ENCODE measurements around the gene CACNA1I. TPM values are rescaled to one million over a fixed set of nuclear protein-coding genes. Genes with fewer than 3 reads are reported as not detected.
A peak's percentile ranks its signal among the peaks of the same experiment; 100 is the strongest.

CACNA1I gene
- total and polyA plus RNA-seq, 2 of the 8 experiments (the other 6 are each of a cell fraction or from before 2014, with no cell fraction given) = 0.77 to 1.2 TPM

DNA sequence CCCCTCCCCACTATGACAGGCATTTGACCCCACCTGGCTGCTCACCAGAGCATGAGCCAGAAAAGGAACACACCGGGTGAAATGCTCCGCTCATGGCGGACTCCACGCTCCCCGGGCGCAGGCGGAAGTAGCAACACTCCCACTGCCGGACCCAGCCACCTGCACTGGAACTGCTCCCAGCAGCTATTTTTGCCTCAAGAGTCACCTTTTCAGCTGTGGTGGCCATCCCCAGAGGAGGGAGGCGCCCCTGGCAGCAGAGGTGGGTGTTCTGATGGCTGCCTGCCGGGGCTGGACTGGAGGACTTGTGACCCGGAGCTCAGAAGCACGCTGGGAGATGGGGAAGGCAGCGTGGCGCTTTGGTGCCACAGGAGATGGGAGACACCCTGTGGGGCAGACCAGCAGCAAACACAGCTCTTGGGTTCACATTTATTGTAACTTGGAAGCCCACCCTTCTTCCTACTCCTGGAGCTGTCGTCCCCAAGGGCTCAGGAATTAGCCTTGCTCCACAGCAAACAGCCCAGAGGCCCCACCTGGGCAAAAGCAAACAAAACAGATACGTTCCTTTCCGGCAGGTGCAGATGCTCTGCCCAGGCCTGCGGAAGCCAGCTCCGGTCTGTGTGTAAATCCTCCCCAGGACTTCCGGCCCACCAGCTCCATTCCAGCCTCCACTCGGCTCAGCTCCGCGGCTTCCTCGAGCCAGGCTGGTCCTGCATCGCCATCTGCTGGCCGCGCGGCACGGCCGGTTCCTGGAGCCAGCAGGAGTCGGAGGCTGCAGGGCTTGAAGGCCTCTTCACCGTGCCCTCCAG, 41.7 kb upstream of the CACNA1I start (continued):
- TF ChIP-seq, protein P1, sequence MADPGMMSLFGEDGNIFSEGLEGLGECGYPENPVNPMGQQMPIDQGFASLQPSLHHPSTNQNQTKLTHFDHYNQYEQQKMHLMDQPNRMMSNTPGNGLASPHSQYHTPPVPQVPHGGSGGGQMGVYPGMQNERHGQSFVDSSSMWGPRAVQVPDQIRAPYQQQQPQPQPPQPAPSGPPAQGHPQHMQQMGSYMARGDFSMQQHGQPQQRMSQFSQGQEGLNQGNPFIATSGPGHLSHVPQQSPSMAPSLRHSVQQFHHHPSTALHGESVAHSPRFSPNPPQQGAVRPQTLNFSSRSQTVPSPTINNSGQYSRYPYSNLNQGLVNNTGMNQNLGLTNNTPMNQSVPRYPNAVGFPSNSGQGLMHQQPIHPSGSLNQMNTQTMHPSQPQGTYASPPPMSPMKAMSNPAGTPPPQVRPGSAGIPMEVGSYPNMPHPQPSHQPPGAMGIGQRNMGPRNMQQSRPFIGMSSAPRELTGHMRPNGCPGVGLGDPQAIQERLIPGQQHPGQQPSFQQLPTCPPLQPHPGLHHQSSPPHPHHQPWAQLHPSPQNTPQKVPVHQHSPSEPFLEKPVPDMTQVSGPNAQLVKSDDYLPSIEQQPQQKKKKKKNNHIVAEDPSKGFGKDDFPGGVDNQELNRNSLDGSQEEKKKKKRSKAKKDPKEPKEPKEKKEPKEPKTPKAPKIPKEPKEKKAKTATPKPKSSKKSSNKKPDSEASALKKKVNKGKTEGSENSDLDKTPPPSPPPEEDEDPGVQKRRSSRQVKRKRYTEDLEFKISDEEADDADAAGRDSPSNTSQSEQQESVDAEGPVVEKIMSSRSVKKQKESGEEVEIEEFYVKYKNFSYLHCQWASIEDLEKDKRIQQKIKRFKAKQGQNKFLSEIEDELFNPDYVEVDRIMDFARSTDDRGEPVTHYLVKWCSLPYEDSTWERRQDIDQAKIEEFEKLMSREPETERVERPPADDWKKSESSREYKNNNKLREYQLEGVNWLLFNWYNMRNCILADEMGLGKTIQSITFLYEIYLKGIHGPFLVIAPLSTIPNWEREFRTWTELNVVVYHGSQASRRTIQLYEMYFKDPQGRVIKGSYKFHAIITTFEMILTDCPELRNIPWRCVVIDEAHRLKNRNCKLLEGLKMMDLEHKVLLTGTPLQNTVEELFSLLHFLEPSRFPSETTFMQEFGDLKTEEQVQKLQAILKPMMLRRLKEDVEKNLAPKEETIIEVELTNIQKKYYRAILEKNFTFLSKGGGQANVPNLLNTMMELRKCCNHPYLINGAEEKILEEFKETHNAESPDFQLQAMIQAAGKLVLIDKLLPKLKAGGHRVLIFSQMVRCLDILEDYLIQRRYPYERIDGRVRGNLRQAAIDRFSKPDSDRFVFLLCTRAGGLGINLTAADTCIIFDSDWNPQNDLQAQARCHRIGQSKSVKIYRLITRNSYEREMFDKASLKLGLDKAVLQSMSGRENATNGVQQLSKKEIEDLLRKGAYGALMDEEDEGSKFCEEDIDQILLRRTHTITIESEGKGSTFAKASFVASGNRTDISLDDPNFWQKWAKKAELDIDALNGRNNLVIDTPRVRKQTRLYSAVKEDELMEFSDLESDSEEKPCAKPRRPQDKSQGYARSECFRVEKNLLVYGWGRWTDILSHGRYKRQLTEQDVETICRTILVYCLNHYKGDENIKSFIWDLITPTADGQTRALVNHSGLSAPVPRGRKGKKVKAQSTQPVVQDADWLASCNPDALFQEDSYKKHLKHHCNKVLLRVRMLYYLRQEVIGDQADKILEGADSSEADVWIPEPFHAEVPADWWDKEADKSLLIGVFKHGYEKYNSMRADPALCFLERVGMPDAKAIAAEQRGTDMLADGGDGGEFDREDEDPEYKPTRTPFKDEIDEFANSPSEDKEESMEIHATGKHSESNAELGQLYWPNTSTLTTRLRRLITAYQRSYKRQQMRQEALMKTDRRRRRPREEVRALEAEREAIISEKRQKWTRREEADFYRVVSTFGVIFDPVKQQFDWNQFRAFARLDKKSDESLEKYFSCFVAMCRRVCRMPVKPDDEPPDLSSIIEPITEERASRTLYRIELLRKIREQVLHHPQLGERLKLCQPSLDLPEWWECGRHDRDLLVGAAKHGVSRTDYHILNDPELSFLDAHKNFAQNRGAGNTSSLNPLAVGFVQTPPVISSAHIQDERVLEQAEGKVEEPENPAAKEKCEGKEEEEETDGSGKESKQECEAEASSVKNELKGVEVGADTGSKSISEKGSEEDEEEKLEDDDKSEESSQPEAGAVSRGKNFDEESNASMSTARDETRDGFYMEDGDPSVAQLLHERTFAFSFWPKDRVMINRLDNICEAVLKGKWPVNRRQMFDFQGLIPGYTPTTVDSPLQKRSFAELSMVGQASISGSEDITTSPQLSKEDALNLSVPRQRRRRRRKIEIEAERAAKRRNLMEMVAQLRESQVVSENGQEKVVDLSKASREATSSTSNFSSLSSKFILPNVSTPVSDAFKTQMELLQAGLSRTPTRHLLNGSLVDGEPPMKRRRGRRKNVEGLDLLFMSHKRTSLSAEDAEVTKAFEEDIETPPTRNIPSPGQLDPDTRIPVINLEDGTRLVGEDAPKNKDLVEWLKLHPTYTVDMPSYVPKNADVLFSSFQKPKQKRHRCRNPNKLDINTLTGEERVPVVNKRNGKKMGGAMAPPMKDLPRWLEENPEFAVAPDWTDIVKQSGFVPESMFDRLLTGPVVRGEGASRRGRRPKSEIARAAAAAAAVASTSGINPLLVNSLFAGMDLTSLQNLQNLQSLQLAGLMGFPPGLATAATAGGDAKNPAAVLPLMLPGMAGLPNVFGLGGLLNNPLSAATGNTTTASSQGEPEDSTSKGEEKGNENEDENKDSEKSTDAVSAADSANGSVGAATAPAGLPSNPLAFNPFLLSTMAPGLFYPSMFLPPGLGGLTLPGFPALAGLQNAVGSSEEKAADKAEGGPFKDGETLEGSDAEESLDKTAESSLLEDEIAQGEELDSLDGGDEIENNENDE (IDR thresholded peaks at IDR 0.05; ENCODE audit: insufficient replicate concordance, low read length) = peak; percentile 72
- peak; percentile 6 for TF ChIP-seq NANOG (IDR thresholded peaks at IDR 0.05; ENCODE audit: insufficient read depth, low read depth, low read length, poor library complexity, severe bottlenecking)
- peak; percentile 86; the same call in 1 of the 2 replicates for TF ChIP-seq GABPA (IDR thresholded peaks at IDR 0.05; ENCODE audit: borderline replicate concordance, insufficient read depth, low read length)
- no peak for TF ChIP-seq ATF3 (IDR thresholded peaks at IDR 0.05; ENCODE audit: insufficient read depth, low read depth, low read length)
- TF ChIP-seq CREB1 (IDR thresholded peaks at IDR 0.05) = peak; percentile 72
- no peak for TF ChIP-seq SAP30 (IDR thresholded peaks at IDR 0.05; ENCODE audit: insufficient read depth, insufficient replicate concordance, low read length)
- no peak for TF ChIP-seq ASH2L (IDR thresholded peaks at IDR 0.05; ENCODE audit: low read length)
- TF ChIP-seq FOSL1 (IDR thresholded peaks at IDR 0.05; ENCODE audit: insufficient read depth, low read depth, low read length) = no peak
